HepG2 (cell line): ENCODE measurements around the gene PPP2R2C. TPM values are rescaled to one million over a fixed set of nuclear protein-coding genes. Genes with fewer than 3 reads are reported as not detected.

Source experiments
- ATAC-seq: fragments of 200-7000 bp; cut with Tn5 transposase; 3 replicates; pipeline ENCODE4 v1.9.1; 2020; ENCODE audit warnings: mild to moderate bottlenecking, moderate library complexity
- BruUV-seq: library from RNA; stranded (reverse); fragments of 400-500 nt; replicated peaks from 2 replicates; lab custom pipeline; 2021; lab: Mats Ljungman, UMichigan
- CTCF ChIA-PET: fragments of 300-600 bp; formaldehyde crosslinking; extraction: SDS; loops from one replicate; lab custom pipeline; 2021; ENCODE audit warnings: low total read pairs, inconsistent platforms, low intra/inter-chr PET ratio; lab: Yijun Ruan, JAX
- POLR2A ChIA-PET: fragments of 350-600 bp; sonication (Branson Sonifier 250); formaldehyde crosslinking; loops from one replicate; lab custom pipeline; 2020; ENCODE audit warnings: antibody characterized with exemption, inconsistent platforms; lab: Yijun Ruan, JAX
- DNase-seq: peaks from one replicate; pipeline ENCODE4 v3.0.0-alpha.2; 2015; ENCODE audit warnings: low spot score
- FAIRE-seq: peaks from 3 replicates; lab custom pipeline; 2011; peaks lifted over from hg19 to GRCh38; lab: Jason Lieb, UNC
- H2AFZ ChIP-seq: one replicate; pipeline ENCODE4 v1.6.1; 2011; ENCODE audit warnings: low read length, inconsistent platforms
- H3K27ac ChIP-seq: fragments of 300-600 bp; 3 replicates; pipeline ENCODE4 v1.8.0; 2011; ENCODE audit warnings: mixed run types, mild to moderate bottlenecking, mixed read lengths, low read length, inconsistent platforms; ENCODE audit not compliant: insufficient read depth; ENCODE audit errors: extremely low read length
- H3K27me3 ChIP-seq, 2 experiments: fragments of 200-600 bp in 1 of 2; 2 replicates in 1 of 2; 3 replicates in 1 of 2; pipeline versions ENCODE4 v1.6.0 to v1.8.0; 2011; ENCODE audit warnings: low read length in 2 of 2, mild to moderate bottlenecking in 2 of 2, moderate library complexity in 2 of 2, inconsistent platforms in 1 of 2; ENCODE audit not compliant: insufficient read depth in 2 of 2, control insufficient read depth in 1 of 2
- H3K36me3 ChIP-seq, 2 experiments: fragments of 200-600 bp in 1 of 2; replicated peaks in 1 of 2; 2 replicates in 1 of 2; 3 replicates in 1 of 2; pipeline versions ENCODE4 v1.5.1 to v1.8.0; 2011; ENCODE audit warnings: low read length in 2 of 2, inconsistent platforms in 1 of 2; ENCODE audit not compliant: insufficient read depth in 2 of 2, control insufficient read depth in 1 of 2
- H3K4me1 ChIP-seq: 2 replicates; pipeline ENCODE4 v1.5.1; 2012; ENCODE audit warnings: low read length, inconsistent platforms; ENCODE audit not compliant: insufficient read depth
- H3K4me2 ChIP-seq: 2 replicates; pipeline ENCODE4 v1.6.0; 2011; ENCODE audit warnings: low read depth, low read length, inconsistent platforms
- H3K4me3 ChIP-seq, 3 experiments: fragments of 200-600 bp in 1 of 3; sonication (generic), shearing (Covaris generic) in 1 of 3; replicated peaks in 1 of 3; 2 replicates each; pipeline ENCODE4 v1.5.1; 2011 to 2016; ENCODE audit warnings: low read length in 3 of 3, inconsistent platforms in 2 of 3, low read depth in 2 of 3, mild to moderate bottlenecking in 2 of 3, control low read depth in 1 of 3, mixed read lengths in 1 of 3; ENCODE audit not compliant: insufficient read depth in 1 of 3
- H3K79me2 ChIP-seq: one replicate; pipeline ENCODE4 v1.6.1; 2011; ENCODE audit warnings: low read length, inconsistent platforms; ENCODE audit not compliant: insufficient read depth
- H3K9ac ChIP-seq: 2 replicates; pipeline ENCODE4 v1.6.0; 2011; ENCODE audit warnings: mild to moderate bottlenecking, low read depth, low read length, inconsistent platforms; ENCODE audit not compliant: insufficient read depth
- H3K9me3 ChIP-seq: 2 replicates; pipeline ENCODE4 v1.5.1; 2012; ENCODE audit warnings: mild to moderate bottlenecking, low read length
- H4K20me1 ChIP-seq: 2 replicates; pipeline ENCODE4 v1.6.0; 2011; ENCODE audit warnings: inconsistent platforms, mild to moderate bottlenecking, low read length, moderate library complexity; ENCODE audit not compliant: insufficient read depth
- AGO2 ChIP-seq: fragments of 200-400 bp; formaldehyde crosslinking; optimal IDR thresholded peaks from 2 replicates; pipeline ENCODE3; 2017; ENCODE audit warnings: mild to moderate bottlenecking, low read depth, low read length, moderate library complexity
- MZF1 ChIP-seq: sonication (generic); formaldehyde crosslinking; IDR thresholded peaks from 2 replicates; pipeline ENCODE4 v1.8.1; 2023; ENCODE audit warnings: mild to moderate bottlenecking, missing genetic modification reagents, borderline replicate concordance
- NR2C2 ChIP-seq: sonication (generic); formaldehyde crosslinking; IDR thresholded peaks from 2 replicates; pipeline ENCODE4 v1.4.0; 2020; ENCODE audit warnings: missing genetic modification reagents, mild to moderate bottlenecking, moderate library complexity, borderline replicate concordance
- ZNF589 ChIP-seq: sonication (generic); formaldehyde crosslinking; conservative IDR thresholded peaks from 2 replicates; pipeline ENCODE4 v1.8.0; 2022; ENCODE audit warnings: mild to moderate bottlenecking, moderate library complexity, missing genetic modification reagents
- ZNF83 ChIP-seq: sonication (generic); formaldehyde crosslinking; IDR thresholded peaks from 2 replicates; pipeline ENCODE4 v1.4.0; 2020; ENCODE audit warnings: missing genetic modification reagents, mild to moderate bottlenecking, borderline replicate concordance
- WGBS: methylation state at CpG from one replicate; pipeline ENCODE4 v1.1.6; 2017; ENCODE audit warnings: low lambda C conversion rate; 5-methylcytosine and 5-hydroxymethylcytosine counted together
- in situ Hi-C: cut with HindIII; loops from 2 replicates; pipeline ENCODE4 v1.10.0; 2017; ENCODE audit warnings: low pct_unique_long_range_greater_than_20kb; ENCODE audit not compliant: extremely low pct_ligation_motif_present
- intact Hi-C: fragments of 100-400 bp; cut with micrococcal nuclease; formaldehyde crosslinking; loops from one replicate; pipeline ENCODE4 v1.10.0; 2022; ENCODE audit not compliant: unreplicated experiment
- polyA plus RNA-seq, 8 experiments: library from polyadenylated mRNA; depleted of rRNA in 3 of 8; stranded (reverse) in 7 of 8; unstranded in 1 of 8; fragments of >200 nt; fragmentation: Illumina TruSeq in 4 of 8; extraction: Trizol in 4 of 8; gene quantifications; 2 replicates each; pipeline versions ENCODE4 v1.2.1 to v1.2.3, GENCODE V29; 2011 to 2016; ENCODE audit warnings: low read depth in 4 of 8, missing spikeins in 1 of 8, mixed read lengths in 1 of 8; ENCODE audit not compliant: insufficient read depth in 1 of 8
- total RNA-seq, 5 experiments: library from RNA; depleted of rRNA; stranded (reverse); fragments of >200 nt; fragmentation: Illumina TruSeq; extraction: Trizol; gene quantifications; 2 replicates each; pipeline ENCODE4 v1.2.3, GENCODE V29; 2016; ENCODE audit warnings: low read depth in 1 of 5
- TF ChIP-seq, protein P1 (sequence below): sonication (generic); formaldehyde crosslinking; IDR thresholded peaks from 2 replicates; pipeline ENCODE4 v1.4.0; 2020; ENCODE audit warnings: mild to moderate bottlenecking, missing genetic modification reagents

Gene PPP2R2C
- total and polyA plus RNA-seq, 2 of the 13 experiments (the other 11 are each of a cell fraction or from before 2014, with no cell fraction given), result 0.60 to 8.6 TPM

DNA sequence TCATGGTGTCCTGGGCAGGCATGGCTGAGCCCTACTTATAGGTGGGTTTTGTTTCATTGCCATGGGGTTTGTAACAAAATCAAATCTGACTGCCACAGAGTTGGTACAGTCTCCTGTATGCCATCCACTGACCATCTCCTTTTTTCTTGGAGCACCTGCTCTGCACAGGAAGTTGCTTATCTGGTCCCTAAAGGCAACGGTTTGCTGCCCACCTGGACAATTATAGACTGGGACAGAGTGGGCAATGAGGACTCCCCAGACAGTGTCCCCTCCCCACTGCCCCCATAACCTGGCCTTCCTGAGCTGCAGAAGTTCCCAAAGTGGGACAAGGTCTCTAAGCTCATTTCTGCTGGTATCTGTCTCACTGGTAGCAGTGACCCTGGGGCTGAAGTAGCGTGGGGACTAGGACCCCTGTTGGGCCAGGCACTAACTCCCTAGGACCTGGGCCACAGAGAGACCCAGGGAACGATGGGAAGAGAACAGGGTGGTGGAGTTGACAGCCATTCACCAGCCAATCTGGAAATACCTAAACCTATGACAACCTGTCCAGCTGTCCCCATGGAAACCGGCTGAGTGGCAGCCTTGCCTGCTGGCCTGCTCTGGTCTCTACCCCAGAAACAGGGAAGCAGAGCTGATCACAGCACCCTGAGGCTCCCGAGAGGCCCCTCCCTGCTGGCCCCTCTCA, 138.1 kb downstream of the PPP2R2C start:
- no peak for ATAC-seq
- intact Hi-C loops, result no loop called here
- H3K4me2 ChIP-seq, result no peak overlapping the region
- no peaks in the 10 kb centered on the region for H4K20me1 ChIP-seq
- POLR2A ChIA-PET, result no interaction called here
- H3K36me3 ChIP-seq, result no peaks in the 10 kb centered on the region
- no peak overlapping the region for H3K9ac ChIP-seq
- peaks cover 0 to 15% of the 10 kb centered on the region in 2 experiments; a peak in 4 of 5 replicates for H3K27me3 ChIP-seq
- in situ Hi-C loops, result loop anchor here (10.0 kb wide), 1 partner anchor 210 kb away; no protein-coding TSS in a partner anchor
- no peak overlapping the region for H3K4me3 ChIP-seq
- no peak overlapping the region for H3K27ac ChIP-seq
- BruUV-seq, result no TSS peak
- H3K9me3 ChIP-seq, result no peaks in the 10 kb centered on the region
- TF ChIP-seq ZNF589 (no peak), AGO2 (no peak), MZF1 (CRISPR knock-in tag) (no peak), NR2C2 (CRISPR knock-in tag) (no peak), ZNF83 (CRISPR knock-in tag) (no peak)
- TF ChIP-seq, protein P1, sequence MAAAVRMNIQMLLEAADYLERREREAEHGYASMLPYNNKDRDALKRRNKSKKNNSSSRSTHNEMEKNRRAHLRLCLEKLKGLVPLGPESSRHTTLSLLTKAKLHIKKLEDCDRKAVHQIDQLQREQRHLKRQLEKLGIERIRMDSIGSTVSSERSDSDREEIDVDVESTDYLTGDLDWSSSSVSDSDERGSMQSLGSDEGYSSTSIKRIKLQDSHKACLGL, result no peak
- TF ChIP-seq, all 625 proteins: peak for 0
- DNase-seq, result no peak
- no peaks in the 10 kb centered on the region for H3K79me2 ChIP-seq
- no peak overlapping the region for H2AFZ ChIP-seq
- peaks cover 31% of the 10 kb centered on the region for H3K4me1 ChIP-seq
- FAIRE-seq, result no peak
- CTCF ChIA-PET, result interaction anchor here (4.0 kb wide), 1 partner anchor 70 kb away, joined by 13 read pairs; no protein-coding TSS in a partner anchor
- WGBS, result 0% methylated on average over 3 of the region's 5 CpGs
